Stomach (tissue), 9 donors: ENCODE data around the gene CPNE6. TPM values are rescaled to one million over a fixed set of nuclear protein-coding genes. Genes with fewer than 3 reads are reported as not detected.

Source experiments
- DNase-seq, 2 donors: peaks; one replicate each; pipeline versions ENCODE4 v3.0.0 to v3.0.0-alpha.2; 2013 to 2019
- H3K27ac ChIP-seq, 5 donors: fragments of 200-600 bp in 4 of 5; sonication (generic) in 4 of 5; one replicate each; pipeline ENCODE4 v1.5.1; 2013 to 2019; ENCODE audit warnings: mild to moderate bottlenecking in 1 of 5, moderate library complexity in 1 of 5
- H3K27me3 ChIP-seq, 3 donors: fragments of 200-600 bp; sonication (generic); one replicate each; pipeline ENCODE4 v1.5.1; 2017 to 2019; ENCODE audit warnings: mixed run types in 1 of 3
- H3K36me3 ChIP-seq, 4 donors: fragments of 200-600 bp; sonication (generic); 1 replicate in 3 of 4; 2 replicates in 1 of 4; pipeline ENCODE4 v1.5.1; 2016 to 2019
- H3K4me1 ChIP-seq, 4 donors: fragments of 200-600 bp; sonication (generic); one replicate each; pipeline ENCODE4 v1.5.1; 2016 to 2019
- H3K4me3 ChIP-seq, 4 donors: fragments of 200-600 bp; sonication (generic) in 3 of 4; one replicate each; pipeline ENCODE4 v1.5.1; 2016 to 2019; ENCODE audit warnings: mild to moderate bottlenecking in 1 of 4
- H3K9me3 ChIP-seq, 4 donors: fragments of 200-600 bp; sonication (generic); one replicate each; pipeline ENCODE4 v1.5.1; 2016 to 2019
- EP300 ChIP-seq: sonication (generic); formaldehyde crosslinking; IDR thresholded peaks from one replicate; pipeline ENCODE4 v1.6.1; 2017; ENCODE audit warnings: antibody characterized with exemption
- POLR2A ChIP-seq, 4 donors: fragments of 450-650 bp; IDR thresholded peaks; one replicate each; pipeline ENCODE4 v1.6.1; 2016; ENCODE audit warnings: antibody characterized with exemption in 4 of 4, control low read depth in 2 of 4, mild to moderate bottlenecking in 1 of 4, moderate library complexity in 1 of 4
- POLR2AphosphoS5 ChIP-seq, 3 donors: sonication (generic); formaldehyde crosslinking; IDR thresholded peaks; one replicate each; pipeline ENCODE4 v1.6.1; 2016; ENCODE audit warnings: antibody characterized with exemption in 3 of 3
- WGBS, 5 donors: extraction: QIAGEN DNeasy Blood & Tissue Kit in 3 of 5; methylation state at CpG; one replicate each; pipeline versions ENCODE4 v1.1.5 to v1.1.7; 2013 to 2018; 5-methylcytosine and 5-hydroxymethylcytosine counted together
- intact Hi-C: fragments of 100-400 bp; cut with DNase I; formaldehyde crosslinking; loops from one replicate; pipeline ENCODE4 v1.15.1; 2023; ENCODE audit warnings: low total_unique reads
- polyA plus RNA-seq, 3 donors: library from polyadenylated mRNA; stranded (reverse); fragments of 200-250 nt; gene quantifications; one replicate each; pipeline ENCODE4 v1.2.3, GENCODE V29; 2013
- total RNA-seq, 5 donors: library from RNA; depleted of rRNA; stranded (reverse); fragments of >200 nt; gene quantifications; one replicate each; pipeline versions ENCODE4 v1.1.0 to v1.2.3, GENCODE V29; 2014 to 2016
- TF ChIP-seq, protein P1 (sequence below), 7 experiments: fragments of 450-650 bp in 4 of 7; fragments of 200-600 bp in 3 of 7; sonication (generic) in 3 of 7; IDR thresholded peaks; one replicate each; pipeline ENCODE4 v1.5.1; 2016 to 2019; ENCODE audit warnings: antibody characterized with exemption in 7 of 7, control low read depth in 2 of 7, mild to moderate bottlenecking in 1 of 7
- donor health status: healthy with polysubstance abuse.
- donor health status: Bipolar disorder and iron deficiency.
- donor health status: healthy.

The CPNE6 gene
- total and polyA plus RNA-seq, 8 donors, result 0.12 to 0.25 TPM; not detected in 6

DNA sequence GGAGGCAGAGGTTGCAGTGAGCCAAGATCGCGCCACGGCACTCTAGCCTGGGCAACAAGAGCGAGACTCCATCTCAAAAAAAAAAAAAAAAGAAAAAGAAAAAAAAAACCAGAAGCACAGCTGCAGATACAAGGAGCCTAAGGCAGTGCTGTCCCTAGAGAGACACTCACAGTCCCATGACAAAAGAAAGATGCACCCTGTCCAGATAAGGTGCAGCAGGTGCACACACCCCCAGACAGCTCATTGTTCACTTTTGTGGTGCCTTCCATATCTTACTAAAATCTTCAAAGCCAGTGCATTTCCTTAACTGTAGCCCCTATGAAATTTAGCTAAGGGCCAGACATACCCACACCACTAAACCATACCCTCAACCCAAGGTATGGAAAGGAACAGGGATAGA is 51.1 kb downstream of the CPNE6 start:
- Histone ChIP-seq H3K27ac (no peak overlapping the region), H3K36me3 (peaks cover 65 to 78% (median 75%) of the 10 kb centered on the region in 4 donors), H3K4me1 (peaks cover 0 to 2% (median under 1%) of the 10 kb centered on the region in 4 donors), H3K4me3 (no peak overlapping the region), H3K27me3 (no peaks in the 10 kb centered on the region), H3K9me3 (no peaks in the 10 kb centered on the region)
- intact Hi-C loops, result no loop called here
- DNase-seq, result no peak
- 92 to 100% (median 96%) methylated on average over 4 of the region's 4 CpGs for whole genome bisulfite sequencing, 5 donors
- TF ChIP-seq POLR2AphosphoS5 (IDR thresholded peaks at IDR 0.05) (no peak), POLR2A (IDR thresholded peaks at IDR 0.05) (no peak)

DNA sequence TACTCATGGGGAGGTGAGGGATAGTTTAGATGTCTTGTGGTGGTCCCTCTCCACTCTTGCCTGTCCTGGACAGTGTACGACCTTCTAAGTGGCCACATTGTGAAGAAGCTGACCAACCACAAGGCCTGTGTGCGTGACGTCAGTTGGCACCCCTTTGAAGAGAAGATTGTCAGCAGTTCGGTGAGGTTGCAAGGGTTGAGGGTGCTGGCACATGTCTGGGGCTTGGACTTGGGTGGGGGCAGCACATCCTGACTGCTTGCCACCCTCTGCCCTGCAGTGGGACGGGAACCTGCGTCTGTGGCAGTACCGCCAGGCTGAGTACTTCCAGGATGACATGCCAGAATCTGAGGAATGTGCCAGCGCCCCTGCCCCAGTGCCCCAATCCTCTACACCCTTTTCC is 51.5 kb downstream of the CPNE6 start:
- no peak overlapping the region for H3K27ac ChIP-seq
- H3K27me3 ChIP-seq, result no peaks in the 10 kb centered on the region
- no peaks in the 10 kb centered on the region for H3K4me1 ChIP-seq
- no peak for DNase-seq
- peaks cover 65 to 73% (median 70%) of the 10 kb centered on the region in 4 donors for H3K36me3 ChIP-seq
- intact Hi-C loops, result no loop called here
- TF ChIP-seq POLR2AphosphoS5 (IDR thresholded peaks at IDR 0.05) (no peak), POLR2A (IDR thresholded peaks at IDR 0.05) (no peak), EP300 (no peak)
- TF ChIP-seq, protein P1, sequence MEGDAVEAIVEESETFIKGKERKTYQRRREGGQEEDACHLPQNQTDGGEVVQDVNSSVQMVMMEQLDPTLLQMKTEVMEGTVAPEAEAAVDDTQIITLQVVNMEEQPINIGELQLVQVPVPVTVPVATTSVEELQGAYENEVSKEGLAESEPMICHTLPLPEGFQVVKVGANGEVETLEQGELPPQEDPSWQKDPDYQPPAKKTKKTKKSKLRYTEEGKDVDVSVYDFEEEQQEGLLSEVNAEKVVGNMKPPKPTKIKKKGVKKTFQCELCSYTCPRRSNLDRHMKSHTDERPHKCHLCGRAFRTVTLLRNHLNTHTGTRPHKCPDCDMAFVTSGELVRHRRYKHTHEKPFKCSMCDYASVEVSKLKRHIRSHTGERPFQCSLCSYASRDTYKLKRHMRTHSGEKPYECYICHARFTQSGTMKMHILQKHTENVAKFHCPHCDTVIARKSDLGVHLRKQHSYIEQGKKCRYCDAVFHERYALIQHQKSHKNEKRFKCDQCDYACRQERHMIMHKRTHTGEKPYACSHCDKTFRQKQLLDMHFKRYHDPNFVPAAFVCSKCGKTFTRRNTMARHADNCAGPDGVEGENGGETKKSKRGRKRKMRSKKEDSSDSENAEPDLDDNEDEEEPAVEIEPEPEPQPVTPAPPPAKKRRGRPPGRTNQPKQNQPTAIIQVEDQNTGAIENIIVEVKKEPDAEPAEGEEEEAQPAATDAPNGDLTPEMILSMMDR (IDR thresholded peaks at IDR 0.05), result no peak
- 77 to 95% (median 94%) methylated on average over 8 of the region's 8 CpGs for WGBS, 5 donors
- no peaks in the 10 kb centered on the region for H3K9me3 ChIP-seq
- H3K4me3 ChIP-seq, result no peak overlapping the region

DNA sequence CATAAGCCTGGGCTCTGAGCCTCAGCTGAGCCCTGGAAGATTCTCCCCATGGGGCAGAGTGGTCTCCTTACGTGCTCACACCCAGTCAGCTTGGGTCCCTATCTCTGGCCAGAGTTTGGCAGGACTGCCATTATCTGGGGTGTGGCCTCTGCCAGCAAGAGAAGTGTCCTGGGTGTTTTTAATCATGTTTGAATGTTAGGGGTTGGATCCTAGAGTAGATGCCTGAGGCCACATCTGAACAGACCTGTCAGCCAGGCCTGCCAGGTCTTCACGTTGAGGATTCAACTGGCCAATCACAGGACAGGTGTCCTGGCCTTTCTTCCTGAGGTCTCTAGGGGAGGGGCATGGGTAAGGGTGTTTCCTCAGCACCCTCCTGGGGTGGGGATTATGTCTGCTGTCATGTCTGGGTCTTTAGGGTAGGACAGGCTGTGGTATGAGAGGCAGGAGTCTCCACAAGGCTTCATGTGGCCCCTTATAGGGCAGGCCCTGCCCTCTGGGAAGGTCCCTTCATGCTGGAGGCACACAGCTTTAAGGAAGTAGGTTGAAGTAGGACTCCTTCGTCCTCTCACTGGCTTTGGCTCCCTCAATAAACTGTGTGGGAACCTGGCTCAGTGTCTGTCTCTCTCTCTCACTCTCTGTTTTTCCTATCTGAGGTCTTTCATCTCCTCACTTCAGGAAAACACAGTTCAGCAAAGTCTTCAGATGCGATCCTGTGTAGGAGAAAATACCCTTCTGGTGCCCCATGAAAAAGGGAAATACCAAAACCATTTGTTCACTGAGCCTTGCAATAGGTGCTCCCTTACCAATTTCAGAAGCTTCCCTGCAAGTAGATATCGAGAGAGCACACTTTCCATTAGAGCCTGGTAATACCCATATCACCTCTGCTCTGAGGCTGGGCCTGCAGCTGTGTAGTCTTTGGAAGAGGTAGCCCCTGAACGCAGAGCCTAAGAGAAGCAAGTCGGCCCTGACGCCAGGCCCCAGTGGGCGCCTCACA is 52.4 kb downstream of the CPNE6 start:
- H3K4me1 ChIP-seq, result no peaks in the 10 kb centered on the region
- H3K27me3 ChIP-seq, result no peaks in the 10 kb centered on the region
- intact Hi-C loops, result no loop called here
- WGBS, 5 donors, result 85 to 88% (median 86%) methylated on average over 9 of the region's 9 CpGs
- H3K4me3 ChIP-seq, result no peak overlapping the region
- peaks cover 57 to 65% (median 62%) of the 10 kb centered on the region in 4 donors for H3K36me3 ChIP-seq
- DNase-seq, result no peak
- TF ChIP-seq POLR2A (IDR thresholded peaks at IDR 0.05), result no peak
- TF ChIP-seq EP300, result no peak
- TF ChIP-seq, protein P1 (IDR thresholded peaks at IDR 0.05), result no peak
- no peak for TF ChIP-seq POLR2AphosphoS5 (IDR thresholded peaks at IDR 0.05)
- no peak overlapping the region for H3K27ac ChIP-seq
- H3K9me3 ChIP-seq, result no peaks in the 10 kb centered on the region

- Histone ChIP-seq H3K9me3 (no peaks in the 10 kb centered on the region), H3K27ac (no peak overlapping the region), H3K36me3 (peaks cover 26 to 32% (median 29%) of the 10 kb centered on the region in 4 donors), H3K4me1 (peaks cover 0 to 15% (median 12%) of the 10 kb centered on the region in 4 donors), H3K27me3 (no peaks in the 10 kb centered on the region), H3K4me3 (no peak overlapping the region)
- TF ChIP-seq POLR2AphosphoS5 (IDR thresholded peaks at IDR 0.05), result no peak
- TF ChIP-seq, protein P1 (IDR thresholded peaks at IDR 0.05), result no peak
- TF ChIP-seq EP300, result no peak
- no peak for TF ChIP-seq POLR2A (IDR thresholded peaks at IDR 0.05)
- intact Hi-C loops, result no loop called here
- DNase-seq, result no peak
Observed at GRCh38 chr14:24126939-24127338, 55.6 kb downstream of the CPNE6 start.
